ENCODE results near the gene WBP1.

DNA sequence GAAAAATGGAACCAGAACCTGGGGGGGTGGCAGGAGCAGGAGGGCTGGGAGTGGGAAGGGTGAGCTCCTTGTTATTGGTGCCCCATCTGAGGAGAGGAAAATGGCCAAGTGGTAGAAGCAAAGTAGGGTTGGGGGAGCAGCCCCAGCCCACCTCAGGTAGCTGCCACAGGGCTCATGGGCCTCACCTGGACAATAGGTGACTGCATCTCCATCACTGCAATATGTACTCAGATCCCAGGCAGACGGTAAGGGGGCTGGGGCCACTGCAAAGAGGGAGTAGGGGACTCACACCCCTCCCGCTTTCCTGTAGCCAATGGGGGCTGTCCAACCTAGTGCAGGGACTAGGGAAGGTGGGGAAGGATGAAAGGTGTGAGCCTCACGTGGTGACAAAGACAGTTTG lies 41.0 kb upstream of the WBP1 start:
- TF ChIP-seq, protein P1, sequence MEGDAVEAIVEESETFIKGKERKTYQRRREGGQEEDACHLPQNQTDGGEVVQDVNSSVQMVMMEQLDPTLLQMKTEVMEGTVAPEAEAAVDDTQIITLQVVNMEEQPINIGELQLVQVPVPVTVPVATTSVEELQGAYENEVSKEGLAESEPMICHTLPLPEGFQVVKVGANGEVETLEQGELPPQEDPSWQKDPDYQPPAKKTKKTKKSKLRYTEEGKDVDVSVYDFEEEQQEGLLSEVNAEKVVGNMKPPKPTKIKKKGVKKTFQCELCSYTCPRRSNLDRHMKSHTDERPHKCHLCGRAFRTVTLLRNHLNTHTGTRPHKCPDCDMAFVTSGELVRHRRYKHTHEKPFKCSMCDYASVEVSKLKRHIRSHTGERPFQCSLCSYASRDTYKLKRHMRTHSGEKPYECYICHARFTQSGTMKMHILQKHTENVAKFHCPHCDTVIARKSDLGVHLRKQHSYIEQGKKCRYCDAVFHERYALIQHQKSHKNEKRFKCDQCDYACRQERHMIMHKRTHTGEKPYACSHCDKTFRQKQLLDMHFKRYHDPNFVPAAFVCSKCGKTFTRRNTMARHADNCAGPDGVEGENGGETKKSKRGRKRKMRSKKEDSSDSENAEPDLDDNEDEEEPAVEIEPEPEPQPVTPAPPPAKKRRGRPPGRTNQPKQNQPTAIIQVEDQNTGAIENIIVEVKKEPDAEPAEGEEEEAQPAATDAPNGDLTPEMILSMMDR (IDR thresholded peaks at IDR 0.05): no peak
- no peak for TF ChIP-seq POLR2AphosphoS5 (IDR thresholded peaks at IDR 0.05)
- TF ChIP-seq POLR2A (IDR thresholded peaks at IDR 0.05): no peak
- no peak for TF ChIP-seq EP300 (IDR thresholded peaks at IDR 0.05)
